WTC11 (cell line): ENCODE data around the gene TMEM229B. TPM values are rescaled to one million over a fixed set of nuclear protein-coding genes. Genes with fewer than 3 reads are reported as not detected.

Experiments used
- ATAC-seq: fragments of 200-7000 bp; cut with Tn5 transposase; 2 replicates; pipeline ENCODE4 v1.10.0; 2021; ENCODE audit warnings: mild to moderate bottlenecking, moderate library complexity
- CTCF ChIA-PET: fragments of 300-600 bp; sonication (Branson Sonifier 250); formaldehyde crosslinking; loops from one replicate; lab custom pipeline; 2021; ENCODE audit warnings: antibody characterized with exemption; lab: Charles Lee
- POLR2A ChIA-PET: fragments of 350-600 bp; sonication (Branson Sonifier 250); formaldehyde crosslinking; loops from one replicate; lab custom pipeline; 2021; ENCODE audit warnings: antibody characterized with exemption; lab: Charles Lee
- DNase-seq: peaks from one replicate; pipeline ENCODE4 v3.0.0; 2021; ENCODE audit warnings: low spot score
- H3K27ac Mint-ChIP-seq: 2 replicates; pipeline ENCODE4 v1.8.0; 2021; ENCODE audit warnings: mixed read lengths
- H3K27me3 Mint-ChIP-seq: 2 replicates; pipeline ENCODE4 v1.8.0; 2021; ENCODE audit warnings: low read depth, mild to moderate bottlenecking, moderate library complexity, mixed read lengths
- H3K36me3 Mint-ChIP-seq: 2 replicates; pipeline ENCODE4 v1.8.0; 2021; ENCODE audit warnings: mixed read lengths
- H3K4me1 Mint-ChIP-seq: 2 replicates; pipeline ENCODE4 v1.8.0; 2022; ENCODE audit warnings: mixed read lengths
- H3K4me3 Mint-ChIP-seq: 2 replicates; pipeline ENCODE4 v1.8.0; 2021; ENCODE audit warnings: mild to moderate bottlenecking, moderate library complexity, mixed read lengths
- H3K9me3 Mint-ChIP-seq: 2 replicates; pipeline ENCODE4 v1.8.0; 2021; ENCODE audit warnings: mixed read lengths
- E2F1 ChIP-seq: sonication (generic); formaldehyde crosslinking; IDR thresholded peaks from 2 replicates; pipeline ENCODE4 v1.8.0; 2022; ENCODE audit warnings: mild to moderate bottlenecking, missing genetic modification reagents
- E2F4 ChIP-seq: sonication (generic); formaldehyde crosslinking; IDR thresholded peaks from 2 replicates; pipeline ENCODE4 v1.8.1; 2022; ENCODE audit warnings: low read depth, mild to moderate bottlenecking, moderate library complexity, missing genetic modification reagents, borderline replicate concordance
- GRHL2 ChIP-seq: fragments of 250-450 bp; sonication (Bioruptor Pico); IDR thresholded peaks from 2 replicates; pipeline ENCODE4 v1.8.0; 2022; ENCODE audit warnings: mild to moderate bottlenecking, moderate library complexity; ENCODE audit not compliant: insufficient replicate concordance, severe bottlenecking
- HMGA2 ChIP-seq: fragments of 250-450 bp; sonication (Bioruptor Pico); IDR thresholded peaks from 2 replicates; pipeline ENCODE4 v1.4.0; 2021; ENCODE audit warnings: mild to moderate bottlenecking, moderate library complexity
- HMGXB4 ChIP-seq: sonication (generic); formaldehyde crosslinking; IDR thresholded peaks from 2 replicates; pipeline ENCODE4 v1.8.1; 2023; ENCODE audit warnings: mild to moderate bottlenecking, moderate library complexity, missing genetic modification reagents
- IRF1 ChIP-seq: sonication (generic); formaldehyde crosslinking; IDR thresholded peaks from 2 replicates; pipeline ENCODE4 v1.8.0; 2023; ENCODE audit warnings: missing genetic modification reagents
- KAT7 ChIP-seq: sonication (generic); formaldehyde crosslinking; IDR thresholded peaks from 2 replicates; pipeline ENCODE4 v1.8.1; 2023; ENCODE audit warnings: missing genetic modification reagents, mild to moderate bottlenecking, borderline replicate concordance
- MXD4 ChIP-seq: fragments of 250-450 bp; sonication (Bioruptor Pico); IDR thresholded peaks from 2 replicates; pipeline ENCODE4 v1.8.0; 2021; ENCODE audit warnings: mild to moderate bottlenecking, moderate library complexity, borderline replicate concordance
- NR1H2 ChIP-seq: sonication (generic); formaldehyde crosslinking; IDR thresholded peaks from 2 replicates; pipeline ENCODE4 v1.9.0; 2021; ENCODE audit warnings: mild to moderate bottlenecking, moderate library complexity, missing genetic modification reagents
- NR2C2 ChIP-seq: sonication (generic); formaldehyde crosslinking; IDR thresholded peaks from 2 replicates; pipeline ENCODE4 v1.8.0; 2022; ENCODE audit warnings: mild to moderate bottlenecking, missing genetic modification reagents
- OVOL2 ChIP-seq: fragments of 250-450 bp; sonication (Bioruptor Pico); IDR thresholded peaks from 2 replicates; pipeline ENCODE4 v1.9.0; 2021; ENCODE audit warnings: mild to moderate bottlenecking, borderline replicate concordance
- RELA ChIP-seq: sonication (generic); formaldehyde crosslinking; IDR thresholded peaks from 2 replicates; pipeline ENCODE4 v1.8.1; 2022; ENCODE audit warnings: missing genetic modification reagents, mild to moderate bottlenecking, borderline replicate concordance
- RORB ChIP-seq: fragments of 250-450 bp; sonication (Bioruptor Pico); IDR thresholded peaks from 2 replicates; pipeline ENCODE4 v1.9.0; 2021; ENCODE audit warnings: mild to moderate bottlenecking
- SMAD4 ChIP-seq: sonication (generic); formaldehyde crosslinking; IDR thresholded peaks from 2 replicates; pipeline ENCODE4 v1.8.0; 2022; ENCODE audit warnings: mild to moderate bottlenecking, missing genetic modification reagents
- STAT6 ChIP-seq: sonication (generic); formaldehyde crosslinking; conservative IDR thresholded peaks from 2 replicates; pipeline ENCODE4 v1.8.1; 2023; ENCODE audit warnings: mild to moderate bottlenecking, low read depth, missing genetic modification reagents, moderate library complexity
- TEAD1 ChIP-seq: sonication (generic); formaldehyde crosslinking; IDR thresholded peaks from 2 replicates; pipeline ENCODE4 v1.8.0; 2022; ENCODE audit warnings: mild to moderate bottlenecking, missing genetic modification reagents
- TP53 ChIP-seq: sonication (generic); formaldehyde crosslinking; IDR thresholded peaks from 2 replicates; pipeline ENCODE4 v1.8.1; 2023; ENCODE audit warnings: mild to moderate bottlenecking, missing genetic modification reagents
- ZBTB21 ChIP-seq: sonication (generic); formaldehyde crosslinking; IDR thresholded peaks from 2 replicates; pipeline ENCODE4 v1.8.1; 2023; ENCODE audit warnings: mild to moderate bottlenecking, missing genetic modification reagents, borderline replicate concordance
- ZBTB43 ChIP-seq: sonication (generic); formaldehyde crosslinking; IDR thresholded peaks from 2 replicates; pipeline ENCODE4 v1.8.1; 2023; ENCODE audit warnings: mild to moderate bottlenecking, missing genetic modification reagents
- ZNF121 ChIP-seq: sonication (generic); formaldehyde crosslinking; IDR thresholded peaks from 2 replicates; pipeline ENCODE4 v1.8.0; 2023; ENCODE audit warnings: missing genetic modification reagents
- ZNF232 ChIP-seq: sonication (generic); formaldehyde crosslinking; IDR thresholded peaks from 2 replicates; pipeline ENCODE4 v1.8.0; 2022; ENCODE audit warnings: mild to moderate bottlenecking, missing genetic modification reagents
- ZNF423 ChIP-seq: fragments of 250-450 bp; sonication (Bioruptor Pico); IDR thresholded peaks from 2 replicates; pipeline ENCODE4 v2.1.2; 2022; ENCODE audit warnings: mild to moderate bottlenecking, moderate library complexity
- total RNA-seq: library from RNA; stranded (reverse); gene quantifications from 3 replicates; pipeline ENCODE4 v1.2.3, GENCODE V29; 2021

TMEM229B gene
- total RNA-seq, 1 experiment from 2014 or later: 0.90 TPM

- H3K27me3 Mint-ChIP-seq: peaks cover 8% of the 10 kb centered on the region
- DNase-seq (no peak), ATAC-seq (no peak)
- H3K27ac Mint-ChIP-seq: no peak overlapping the region
- no peak overlapping the region for H3K4me3 Mint-ChIP-seq
- no peaks in the 10 kb centered on the region for H3K4me1 Mint-ChIP-seq
- TF ChIP-seq OVOL2 (CRISPR knock-in tag) (no peak), RELA (CRISPR knock-in tag) (no peak), E2F4 (CRISPR knock-in tag) (no peak), TP53 (CRISPR knock-in tag) (no peak), HMGA2 (CRISPR knock-in tag) (no peak), STAT6 (CRISPR knock-in tag) (no peak), TEAD1 (CRISPR knock-in tag) (no peak), HMGXB4 (CRISPR knock-in tag) (no peak), MXD4 (no peak), SMAD4 (no peak), RORB (CRISPR knock-in tag) (no peak), NR2C2 (CRISPR knock-in tag) (no peak), NR1H2 (CRISPR knock-in tag) (no peak), ZBTB21 (CRISPR knock-in tag) (no peak), ZNF232 (CRISPR knock-in tag) (no peak), ZNF121 (no peak), ZNF423 (CRISPR knock-in tag) (no peak)
- POLR2A ChIA-PET: no interaction called here
- H3K9me3 Mint-ChIP-seq: peaks cover 16% of the 10 kb centered on the region
- CTCF ChIA-PET: interaction anchor here (1.3 kb wide), 1 partner anchor 17 kb away, joined by 3 read pairs; no protein-coding TSS in a partner anchor
- peaks cover 12% of the 10 kb centered on the region for H3K36me3 Mint-ChIP-seq
Measured at GRCh38 chr14:67497716-67498115, 9.2 kb upstream of the TMEM229B start.

GRCh38 chr14:67497216-67497615 lies 8.7 kb upstream of the TMEM229B start:
- peaks cover 4% of the 10 kb centered on the region for H3K4me1 Mint-ChIP-seq
- ATAC-seq: no peak
- H3K4me3 Mint-ChIP-seq: no peak overlapping the region
- CTCF ChIA-PET: interaction anchor here (1.2 to 1.3 kb wide), 2 partner anchors 16 to 207 kb away, joined by 3 read pairs; no protein-coding TSS in a partner anchor
- no peak overlapping the region for H3K27ac Mint-ChIP-seq
- POLR2A ChIA-PET: no interaction called here
- no peak for TF ChIP-seq GRHL2
- TF ChIP-seq TP53 (CRISPR knock-in tag): no peak
- no peak for TF ChIP-seq IRF1 (CRISPR knock-in tag)
- TF ChIP-seq E2F1 (CRISPR knock-in tag): no peak
- TF ChIP-seq HMGXB4 (CRISPR knock-in tag): no peak
- no peak for TF ChIP-seq ZBTB43
- no peak for TF ChIP-seq KAT7 (CRISPR knock-in tag)
- no peak for TF ChIP-seq ZNF232 (CRISPR knock-in tag)
- H3K27me3 Mint-ChIP-seq: peaks cover 10% of the 10 kb centered on the region
- no peak for DNase-seq
- H3K36me3 Mint-ChIP-seq: peaks cover 15% of the 10 kb centered on the region
- peaks cover 18% of the 10 kb centered on the region for H3K9me3 Mint-ChIP-seq
